Stimulated activated effector memory CD8-positive, alpha-beta T cell treated with anti-CD3 and anti-CD28 coated beads, Interleukin-12 subunit alpha, Interleukin-12 subunit beta, amount 100 ng/mL, for 72 hours (primary cell): Measurements from ENCODE around the gene MECP2.
"Not testable (repeated sequence)": the region's sequence is repeated elsewhere in the genome, so short reads cannot be mapped to it uniquely, and the experiment has no call there.

Source experiments
- ATAC-seq: fragments of 150-1000 bp; cut with Tn5 transposase; 2 replicates; pipeline ENCODE4 v1.10.0; 2021
- DNase-seq, 2 donors: peaks; one replicate each; pipeline ENCODE4 v3.0.0; 2021 to 2022; ENCODE audit warnings: low spot score in 2 of 2
- H3K27ac Mint-ChIP-seq: one replicate; pipeline ENCODE4 v1.8.0; 2022; ENCODE audit warnings: mild to moderate bottlenecking, mixed read lengths
- H3K36me3 Mint-ChIP-seq: one replicate; pipeline ENCODE4 v1.8.0; 2022; ENCODE audit warnings: mild to moderate bottlenecking, mixed read lengths
- H3K4me1 Mint-ChIP-seq: one replicate; pipeline ENCODE4 v1.8.0; 2022; ENCODE audit warnings: mixed read lengths
- H3K4me3 Mint-ChIP-seq: one replicate; pipeline ENCODE4 v1.8.0; 2022; ENCODE audit warnings: mild to moderate bottlenecking, mixed read lengths
- H3K9me3 Mint-ChIP-seq: one replicate; pipeline ENCODE4 v1.8.0; 2022; ENCODE audit warnings: mixed read lengths

The MECP2 gene

GRCh38 chrX:153991013-153991580 lies 106.4 kb downstream of the MECP2 start:
- H3K9me3 Mint-ChIP-seq, result no peaks in the 10 kb centered on the region
- peak overlapping the region; percentile 45 for H3K4me3 Mint-ChIP-seq
- H3K27ac Mint-ChIP-seq, result peak overlapping the region; percentile 70
- DNase-seq, result no peak
- ATAC-seq, result no peak
- no peaks in the 10 kb centered on the region for H3K36me3 Mint-ChIP-seq
- peaks cover 15% of the 10 kb centered on the region for H3K4me1 Mint-ChIP-seq

GRCh38 chrX:153989973-153990655 lies 107.4 kb downstream of the MECP2 start:
- Mint-ChIP-seq H3K9me3 (no peaks in the 10 kb centered on the region), H3K4me3 (peak overlapping the region; percentile 44), H3K36me3 (no peaks in the 10 kb centered on the region), H3K27ac (peak overlapping the region; percentile 85), H3K4me1 (peaks cover 15% of the 10 kb centered on the region)
- ATAC-seq, result peak; percentile 20
- DNase-seq, result no peak

GRCh38 chrX:153988493-153988892 lies 109.0 kb downstream of the MECP2 start:
- Mint-ChIP-seq H3K9me3 (no peaks in the 10 kb centered on the region), H3K27ac (no peak overlapping the region), H3K36me3 (no peaks in the 10 kb centered on the region), H3K4me1 (peaks cover 25% of the 10 kb centered on the region), H3K4me3 (no peak overlapping the region)
- ATAC-seq (no peak), DNase-seq (no peak)

GRCh38 chrX:153984351-153985178 lies 113.0 kb downstream of the MECP2 start:
- DNase-seq (peak in 1 of 2 donors; percentile 52), ATAC-seq (peak; percentile 71)
- Mint-ChIP-seq H3K4me1 (peaks cover 41% of the 10 kb centered on the region), H3K36me3 (no peaks in the 10 kb centered on the region), H3K27ac (peak overlapping the region; percentile 88), H3K4me3 (peak overlapping the region; percentile 73), H3K9me3 (no peaks in the 10 kb centered on the region)

GRCh38 chrX:153983321-153983801 lies 114.2 kb downstream of the MECP2 start:
- Mint-ChIP-seq H3K4me3 (peak overlapping the region; percentile 67), H3K4me1 (peaks cover 41% of the 10 kb centered on the region), H3K36me3 (no peaks in the 10 kb centered on the region), H3K9me3 (no peaks in the 10 kb centered on the region), H3K27ac (peak overlapping the region; percentile 87)
- no peak for DNase-seq
- ATAC-seq, result no peak

GRCh38 chrX:153981771-153982533 lies 115.6 kb downstream of the MECP2 start:
- DNase-seq, result no peak
- H3K4me3 Mint-ChIP-seq, result peak overlapping the region; percentile 67
- no peaks in the 10 kb centered on the region for H3K36me3 Mint-ChIP-seq
- peaks cover 41% of the 10 kb centered on the region for H3K4me1 Mint-ChIP-seq
- no peaks in the 10 kb centered on the region for H3K9me3 Mint-ChIP-seq
- peak; percentile 63 for ATAC-seq
- H3K27ac Mint-ChIP-seq, result peak overlapping the region; percentile 87

- no peak for ATAC-seq
- Mint-ChIP-seq H3K9me3 (no peaks in the 10 kb centered on the region), H3K4me3 (peak overlapping the region; percentile 67), H3K4me1 (peaks cover 41% of the 10 kb centered on the region), H3K27ac (peak overlapping the region; percentile 87), H3K36me3 (no peaks in the 10 kb centered on the region)
- no peak for DNase-seq
These were observed 116.3 kb downstream of the MECP2 start for GRCh38 chrX:153981231-153981630.

GRCh38 chrX:153980394-153980793 lies 117.1 kb downstream of the MECP2 start:
- peak overlapping the region; percentile 87 for H3K27ac Mint-ChIP-seq

GRCh38 chrX:153974726-153975286 lies 122.7 kb downstream of the MECP2 start:
- Mint-ChIP-seq H3K27ac (peak overlapping the region; percentile 93), H3K4me3 (peak overlapping the region; percentile 97), H3K36me3 (peaks cover 31% of the 10 kb centered on the region), H3K4me1 (peaks cover 15% of the 10 kb centered on the region), H3K9me3 (no peaks in the 10 kb centered on the region)
- no peak for DNase-seq
- ATAC-seq, result no peak

More at GRCh38 chrX:153980394-153980793, 117.1 kb downstream of the MECP2 start:
- H3K36me3 Mint-ChIP-seq, H3K9me3 Mint-ChIP-seq: not testable (repeated sequence)
- peak; percentile 63 for ATAC-seq
- H3K4me1 Mint-ChIP-seq, result peaks cover 46% of the 10 kb centered on the region
- peak in 1 of 2 donors; percentile 54 for DNase-seq
- H3K4me3 Mint-ChIP-seq, result peak overlapping the region; percentile 67

- DNase-seq, result peak in 1 of 2 donors; percentile 52
- Mint-ChIP-seq H3K27ac (peak overlapping the region; percentile 93), H3K4me1 (peaks cover 15% of the 10 kb centered on the region), H3K9me3 (no peaks in the 10 kb centered on the region), H3K4me3 (peak overlapping the region; percentile 97), H3K36me3 (peaks cover 37% of the 10 kb centered on the region)
- ATAC-seq, result no peak
These were observed 123.4 kb downstream of the MECP2 start for GRCh38 chrX:153974003-153974725.

GRCh38 chrX:153973127-153974002 lies 124.2 kb downstream of the MECP2 start:
- H3K9me3 Mint-ChIP-seq, result no peaks in the 10 kb centered on the region
- peak overlapping the region; percentile 93 for H3K27ac Mint-ChIP-seq
- H3K36me3 Mint-ChIP-seq, result peaks cover 45% of the 10 kb centered on the region
- H3K4me1 Mint-ChIP-seq, result peaks cover 16% of the 10 kb centered on the region
- DNase-seq (peak in 1 of 2 donors; percentile 54), ATAC-seq (no peak)
- peak overlapping the region; percentile 97 for H3K4me3 Mint-ChIP-seq

- Mint-ChIP-seq H3K36me3 (peaks cover 53% of the 10 kb centered on the region), H3K4me3 (peak within 1 kb of the TSS; percentile 97), H3K27ac (peak within 1 kb of the TSS; percentile 100), H3K9me3 (no peaks in the 10 kb centered on the region), H3K4me1 (peaks cover 24% of the 10 kb centered on the region)
- ATAC-seq (peak; percentile 71), DNase-seq (peak; percentile 71 to 90)
These were observed 125.0 kb downstream of the MECP2 start, which contains the start of gene TMEM187 for GRCh38 chrX:153972368-153973126. Gene TMEM187 (plus strand): TSS chrX:153972754. CDS start chrX:153982063, 9,309 bp downstream.
